GM21576 (cell line): ENCODE measurements around the gene ELOB.

Source experiments
- ATAC-seq: cut with Tn5 transposase; IDR thresholded peaks from one replicate; pipeline ENCODE4 v1.9.1; 2021; ENCODE audit warnings: mild to moderate bottlenecking, moderate library complexity; ENCODE audit not compliant: unreplicated experiment

Gene ELOB

DNA sequence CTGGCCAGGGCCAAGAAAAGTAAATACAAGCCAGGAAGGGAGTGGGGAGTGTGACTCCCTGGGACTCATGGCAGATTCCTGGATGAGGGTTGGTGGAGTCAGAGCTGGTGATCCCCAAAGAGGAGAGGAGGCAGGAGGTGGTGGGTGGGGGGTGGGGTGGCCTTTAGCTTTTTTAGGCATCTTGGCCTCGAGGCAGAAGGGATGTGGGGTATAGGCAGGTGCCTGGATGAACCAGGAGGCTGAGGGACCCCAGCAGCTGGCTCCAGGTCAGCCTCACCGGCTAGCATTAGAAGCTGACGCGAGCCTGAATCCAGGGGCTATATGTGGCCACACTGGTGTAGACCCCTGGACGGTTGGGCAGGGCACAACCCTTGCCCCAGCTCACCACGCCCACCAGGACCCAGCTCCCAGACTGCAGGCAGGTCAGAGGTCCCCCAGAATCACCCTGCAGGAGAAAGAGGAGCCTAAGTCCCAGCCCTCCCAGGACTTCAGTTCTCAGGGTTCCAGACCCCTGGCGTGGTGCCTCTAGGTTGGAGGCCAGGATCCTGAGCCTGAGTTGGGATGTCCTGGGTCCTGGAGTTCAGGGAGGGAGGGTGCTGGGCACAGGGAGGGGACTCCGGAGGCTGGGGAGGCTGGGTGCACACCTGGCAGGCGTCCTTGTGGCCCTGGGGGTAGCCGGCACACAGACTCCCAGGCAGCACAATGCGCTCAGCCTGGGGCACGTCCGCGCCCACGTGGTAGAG is 7.4 kb upstream of the ELOB start:
- no peak for ATAC-seq

DNA sequence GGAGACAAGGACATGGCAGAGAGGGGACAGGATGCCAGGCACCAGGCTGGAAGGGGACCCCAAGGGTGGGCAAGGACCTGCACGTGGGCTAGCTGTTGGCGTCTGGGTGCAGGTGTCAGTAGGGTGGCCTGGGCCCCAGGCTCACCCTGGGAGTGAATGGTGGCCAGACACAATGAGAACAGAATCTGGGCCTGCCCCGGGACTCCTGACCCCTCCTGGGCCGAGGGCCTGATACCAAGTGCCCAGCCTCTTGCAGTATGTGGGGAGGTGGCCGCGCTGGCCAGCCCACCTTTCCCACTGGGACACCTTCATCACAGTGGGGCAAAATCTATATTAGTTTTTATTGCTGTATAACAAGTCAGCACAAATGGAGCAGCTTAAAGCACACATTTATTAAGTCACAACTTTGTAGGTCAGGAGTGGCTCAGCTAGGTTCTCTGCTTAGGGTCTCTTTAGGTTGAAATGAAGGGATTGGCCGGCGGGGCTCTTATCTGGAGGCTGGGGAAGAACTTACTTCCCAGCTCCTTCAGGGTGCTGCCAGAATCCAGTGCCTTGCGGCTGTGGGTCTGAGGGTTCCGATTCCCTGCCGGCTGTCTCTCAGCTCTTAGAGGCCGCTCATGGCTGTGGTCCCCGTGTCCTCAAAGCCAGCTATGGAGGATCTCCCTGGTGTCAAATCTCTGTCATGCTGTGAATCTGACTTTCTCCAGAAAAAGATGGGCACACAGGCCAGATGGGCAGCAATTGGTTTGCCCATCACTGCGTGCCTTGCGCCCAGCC is 6.7 kb upstream of the ELOB start:
- ATAC-seq, result no peak

DNA sequence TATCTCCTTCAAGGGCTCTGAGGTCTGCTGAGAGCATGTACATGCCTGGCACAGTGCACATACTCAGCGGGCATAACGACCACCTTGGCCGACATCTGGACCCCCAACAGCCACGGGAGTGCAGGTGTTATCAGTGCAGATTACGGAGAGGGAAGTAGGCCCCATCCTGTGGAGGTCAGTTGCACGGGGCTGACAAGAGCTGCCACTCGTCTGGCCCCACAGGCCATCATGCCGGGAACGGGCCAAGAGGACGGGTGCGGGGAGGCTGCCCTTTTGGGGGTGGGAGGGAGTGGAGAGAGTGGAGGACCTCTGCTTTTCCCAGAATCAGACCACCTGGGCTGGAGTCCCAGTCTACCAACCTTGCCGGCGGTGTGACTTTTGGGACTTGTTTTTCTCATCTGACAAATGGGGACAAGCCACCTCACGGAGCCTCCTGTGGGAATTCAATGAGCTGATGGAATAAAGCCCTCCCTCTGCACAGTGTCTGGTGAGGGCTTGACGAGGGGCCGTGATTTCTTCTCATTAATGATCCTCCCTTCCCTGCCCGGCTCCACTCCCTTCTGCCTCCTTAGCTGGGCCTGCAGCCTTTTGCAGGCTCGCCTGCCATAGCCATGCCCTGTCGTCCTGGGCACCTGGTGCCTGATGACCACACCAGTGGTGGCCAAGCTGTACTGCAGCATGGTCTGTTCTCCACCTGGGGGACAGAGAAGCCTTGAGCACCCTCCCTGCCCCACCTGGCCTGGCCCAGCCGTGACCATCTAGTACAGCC is 5.7 kb upstream of the ELOB start:
- no peak for ATAC-seq

DNA sequence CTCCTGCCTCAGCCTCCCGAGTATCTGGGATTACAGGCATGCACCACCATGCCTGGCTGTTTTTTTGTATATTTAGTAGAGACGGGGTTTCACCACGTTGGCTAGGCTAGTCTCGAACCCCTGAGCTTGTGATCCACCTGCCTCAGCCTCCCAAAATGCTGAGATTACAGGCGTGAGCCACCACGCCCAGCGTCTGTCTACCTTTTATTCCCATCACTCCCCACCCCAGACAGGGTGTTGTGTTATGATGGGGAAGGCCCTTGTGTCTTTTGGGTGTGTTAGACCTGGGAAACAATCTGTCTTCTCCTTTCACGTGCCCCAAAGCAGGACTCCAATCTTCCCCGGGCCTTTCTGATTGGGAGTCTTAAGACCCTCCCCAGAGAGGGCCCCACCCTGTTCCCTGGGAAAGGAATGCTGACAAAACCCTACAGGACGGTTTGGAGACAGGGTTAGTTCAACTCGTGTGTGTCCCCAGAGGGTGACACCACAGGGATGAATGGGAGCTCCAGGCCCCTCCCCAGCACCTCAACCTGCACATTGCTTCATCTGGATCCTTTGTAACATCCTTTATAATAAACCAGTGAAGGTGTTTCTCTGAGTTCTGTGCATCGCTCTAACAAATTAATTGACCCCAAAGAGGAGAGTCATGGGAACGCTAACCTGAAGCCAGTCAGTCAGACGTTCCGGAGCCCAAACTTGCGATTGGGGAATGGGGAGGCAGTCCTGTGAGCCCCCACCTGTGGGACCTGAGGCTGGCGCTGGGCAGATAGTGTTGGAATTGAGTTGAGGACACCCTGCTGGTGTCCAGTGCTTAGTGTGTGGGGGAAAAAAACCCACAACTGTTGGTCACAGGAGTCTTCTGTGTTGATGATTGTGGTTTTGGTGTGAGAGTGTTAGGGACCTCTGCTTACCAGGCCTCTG is 3.2 kb upstream of the ELOB start:
- ATAC-seq, result no peak

DNA sequence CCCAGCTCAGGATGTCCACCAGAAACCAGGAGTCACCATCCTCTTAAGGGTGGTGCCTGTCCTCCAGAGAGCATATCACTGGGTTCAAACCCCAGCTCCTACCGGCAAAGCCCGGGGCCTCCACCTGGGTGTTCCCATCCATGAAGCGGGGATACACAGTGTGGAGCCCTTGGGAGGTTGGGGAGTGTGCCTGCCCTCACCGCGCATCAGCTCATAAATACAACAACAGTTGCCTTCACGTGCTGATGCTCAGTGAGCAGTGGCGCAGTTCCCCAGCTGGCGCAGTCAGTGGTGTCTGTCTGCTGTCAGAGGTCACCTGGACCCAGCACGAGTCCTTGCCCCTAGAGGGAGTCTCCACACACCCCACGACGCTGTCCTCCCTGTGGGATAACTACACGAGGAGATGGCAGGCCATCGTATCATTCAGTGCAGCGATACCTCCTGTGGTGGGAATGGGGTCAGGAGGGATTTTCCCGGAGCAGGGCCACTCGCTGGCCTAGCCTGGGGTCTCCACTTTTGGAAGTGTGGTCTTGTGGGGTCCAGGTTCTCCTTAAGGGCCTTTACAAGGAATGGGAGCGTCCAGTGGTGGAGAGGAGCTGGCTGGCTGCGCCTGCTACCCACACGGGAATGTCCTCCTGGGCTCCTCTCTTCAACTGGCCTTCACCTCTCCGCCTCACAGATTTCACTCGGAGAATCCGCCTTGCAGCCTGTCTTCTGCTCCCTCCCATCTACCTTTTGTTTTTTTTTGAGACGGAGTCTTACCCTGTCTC is 2.3 kb upstream of the ELOB start:
- ATAC-seq, result no peak

DNA sequence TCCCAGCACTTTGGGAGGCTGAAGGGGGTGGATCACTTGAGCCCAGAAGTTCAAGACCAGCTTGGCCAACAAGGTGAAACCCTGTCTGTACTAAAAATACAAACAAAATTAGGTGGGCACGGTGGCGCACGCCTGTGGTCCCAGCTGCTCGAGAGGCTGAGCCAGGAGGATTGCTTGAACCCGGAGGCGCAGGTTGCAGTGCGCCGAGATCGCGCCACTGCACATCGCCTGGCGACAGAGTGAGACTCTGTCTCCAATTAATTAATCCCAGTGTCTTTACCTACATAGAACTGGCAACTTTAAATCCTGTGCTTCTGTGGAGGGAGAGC is 1.5 kb upstream of the ELOB start:
- no peak for ATAC-seq

DNA sequence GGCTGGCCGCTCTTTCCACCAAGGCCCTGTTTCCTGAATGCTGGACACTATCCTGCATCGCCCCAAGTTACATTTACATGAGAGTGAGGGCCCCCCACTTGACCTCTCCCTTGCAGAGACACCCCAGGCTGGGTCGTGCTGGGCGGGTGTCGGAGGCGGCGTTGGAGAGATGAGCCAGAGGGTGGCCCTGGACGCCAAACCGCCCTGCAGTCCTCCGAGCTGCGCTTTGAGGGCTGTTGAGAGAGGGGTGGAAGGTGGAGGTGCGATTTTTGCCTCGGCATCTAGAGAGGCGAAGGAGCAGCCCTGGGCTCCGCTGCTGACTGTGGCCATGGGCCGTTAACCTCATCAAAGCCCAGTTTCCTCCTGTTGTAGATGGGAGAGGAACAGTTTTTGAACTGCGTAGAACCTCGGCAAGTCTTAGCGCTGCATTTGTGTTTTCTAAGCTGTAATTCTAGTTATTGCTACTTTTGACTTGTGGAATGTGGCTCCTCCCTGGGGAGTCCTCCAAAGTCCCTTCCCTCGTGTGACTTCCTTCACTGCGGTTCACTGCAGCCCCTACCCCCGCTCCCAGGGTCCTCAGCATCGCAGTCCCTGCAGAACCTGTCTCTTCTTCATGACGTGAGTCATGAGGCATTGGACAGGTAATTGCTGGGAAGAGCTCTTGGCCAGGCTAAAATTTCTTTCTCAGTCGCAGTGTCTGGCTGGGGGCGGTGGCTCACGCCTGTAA is 986 bp upstream of the ELOB start:
- peak; percentile 4 for ATAC-seq

DNA sequence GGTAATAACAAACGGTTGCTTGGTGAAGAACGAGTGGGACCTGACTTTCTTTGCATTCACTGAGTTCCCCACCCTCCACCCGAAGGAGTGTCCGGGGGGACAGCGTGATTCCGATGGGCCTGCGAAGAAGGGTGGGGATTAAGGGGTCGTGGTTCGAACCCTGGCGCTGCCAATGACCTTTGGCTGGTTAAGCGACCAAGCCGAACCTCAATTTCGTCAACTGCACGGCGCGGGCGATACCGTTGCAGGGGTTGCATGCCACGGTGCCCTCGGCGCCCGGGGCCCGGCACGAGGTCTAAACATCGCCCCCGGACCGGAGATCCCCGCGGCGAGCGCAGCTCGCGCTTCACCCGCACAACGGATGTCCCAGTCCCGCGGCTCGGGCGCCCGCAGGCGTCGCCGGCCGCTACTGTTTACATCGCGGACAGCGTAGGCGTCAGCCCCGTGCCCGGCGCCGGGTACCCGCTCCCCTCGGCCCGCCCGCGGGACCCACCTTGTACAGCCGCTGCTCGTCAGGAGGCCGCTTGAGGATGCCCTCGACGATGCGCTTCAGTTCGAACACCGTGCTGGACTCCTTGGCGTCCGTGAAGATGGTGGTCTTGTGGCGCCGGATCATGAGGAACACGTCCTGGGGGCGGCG is 460 bp downstream of the ELOB start:
- ATAC-seq, result peak; percentile 13

DNA sequence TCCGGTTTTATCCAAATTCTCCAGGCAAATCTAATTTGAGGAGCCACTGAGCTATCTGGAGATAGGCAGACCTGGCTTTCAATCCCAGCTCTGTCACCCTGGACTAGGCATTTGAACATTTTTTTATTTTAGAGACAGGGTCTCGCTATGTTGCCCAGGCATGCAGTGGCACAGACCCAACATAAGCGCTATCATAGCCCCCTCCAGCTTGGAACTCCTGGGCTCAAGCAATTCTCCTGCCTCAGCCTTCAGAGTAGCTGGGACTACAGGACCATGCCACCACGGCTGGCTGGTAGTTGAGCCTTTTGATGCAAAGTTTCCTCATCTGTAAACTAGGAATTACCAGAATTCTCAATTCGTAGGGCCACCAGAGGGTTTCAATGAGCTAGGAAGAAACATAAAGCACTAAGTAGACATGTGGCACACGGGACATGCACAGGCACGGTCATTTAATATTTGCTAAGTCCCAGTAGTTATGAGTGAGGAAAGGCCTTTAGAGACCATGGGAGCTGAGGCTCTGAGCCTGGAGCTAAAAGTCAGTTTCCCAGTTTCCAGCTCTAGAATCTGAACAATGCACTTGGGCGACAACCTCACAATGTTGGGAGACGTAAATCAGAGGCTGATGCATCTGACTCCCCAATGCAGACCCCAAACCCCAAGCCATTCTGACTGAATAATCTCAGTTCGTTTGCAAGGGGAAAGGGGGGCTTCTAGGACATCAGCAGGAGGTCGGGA is 1.1 kb downstream of the ELOB start:
- ATAC-seq, result no peak

DNA sequence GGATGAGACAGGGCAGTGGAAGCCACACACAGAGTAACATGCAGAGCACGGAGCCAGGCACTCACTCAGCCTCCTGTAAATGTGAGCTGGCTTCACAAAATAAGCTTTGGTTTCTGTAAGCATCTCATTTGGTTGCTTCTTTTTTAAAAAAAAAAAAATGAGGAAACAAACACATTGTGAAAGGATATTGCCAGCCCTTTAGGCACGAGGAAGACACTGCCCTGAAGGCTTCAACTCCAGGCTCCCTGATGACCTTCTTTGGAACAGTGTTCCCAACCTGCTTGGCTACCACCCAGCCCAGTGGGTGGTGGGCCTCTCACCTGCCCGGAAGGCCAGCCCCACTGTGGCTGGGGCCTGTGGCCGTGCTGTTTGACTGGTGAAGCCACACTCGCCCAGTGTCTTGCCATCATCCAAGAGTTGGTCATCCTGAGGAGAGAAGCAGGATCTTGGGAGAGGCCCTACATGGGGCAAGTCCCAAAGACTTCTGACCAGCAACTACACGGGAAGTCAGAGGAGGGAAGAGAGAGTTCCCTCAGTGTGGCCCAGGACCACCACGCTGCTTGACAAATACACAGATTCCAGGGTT is 1.9 kb downstream of the ELOB start:
- ATAC-seq, result no peak

DNA sequence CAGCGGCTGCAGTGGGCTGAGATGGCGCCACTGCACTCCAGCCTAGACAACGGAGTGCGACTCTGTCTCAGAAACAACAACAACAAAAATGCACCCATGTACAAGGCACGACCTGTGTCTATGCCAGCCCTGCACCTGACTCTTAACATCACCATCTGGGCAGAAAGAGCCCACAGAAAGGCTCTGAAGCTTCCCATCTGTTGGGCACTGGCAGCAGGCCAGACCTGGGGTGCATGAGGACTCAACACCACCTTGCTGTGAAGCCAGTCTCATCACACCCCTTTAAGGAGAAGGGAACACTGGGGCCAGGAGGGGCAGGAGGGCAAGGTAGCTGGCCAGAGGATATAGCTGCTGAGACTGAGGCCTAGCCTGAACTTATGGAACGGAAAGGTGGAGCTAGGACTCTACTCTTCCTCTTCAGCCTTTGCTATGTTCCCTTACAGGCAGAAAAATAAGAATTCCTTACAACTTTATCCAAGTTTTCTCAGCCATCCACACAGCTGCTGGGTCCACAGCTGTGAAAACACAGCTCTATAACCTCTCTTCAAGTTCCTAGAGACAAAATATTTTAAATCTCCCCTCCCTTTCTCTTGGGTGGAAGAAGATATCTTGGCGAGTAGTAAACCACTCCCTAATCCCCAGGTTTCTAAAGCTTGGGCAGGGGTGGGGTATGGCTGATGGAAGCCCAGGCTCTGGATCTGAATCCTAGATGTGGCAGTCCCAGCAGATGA is 2.8 kb downstream of the ELOB start:
- no peak for ATAC-seq

DNA sequence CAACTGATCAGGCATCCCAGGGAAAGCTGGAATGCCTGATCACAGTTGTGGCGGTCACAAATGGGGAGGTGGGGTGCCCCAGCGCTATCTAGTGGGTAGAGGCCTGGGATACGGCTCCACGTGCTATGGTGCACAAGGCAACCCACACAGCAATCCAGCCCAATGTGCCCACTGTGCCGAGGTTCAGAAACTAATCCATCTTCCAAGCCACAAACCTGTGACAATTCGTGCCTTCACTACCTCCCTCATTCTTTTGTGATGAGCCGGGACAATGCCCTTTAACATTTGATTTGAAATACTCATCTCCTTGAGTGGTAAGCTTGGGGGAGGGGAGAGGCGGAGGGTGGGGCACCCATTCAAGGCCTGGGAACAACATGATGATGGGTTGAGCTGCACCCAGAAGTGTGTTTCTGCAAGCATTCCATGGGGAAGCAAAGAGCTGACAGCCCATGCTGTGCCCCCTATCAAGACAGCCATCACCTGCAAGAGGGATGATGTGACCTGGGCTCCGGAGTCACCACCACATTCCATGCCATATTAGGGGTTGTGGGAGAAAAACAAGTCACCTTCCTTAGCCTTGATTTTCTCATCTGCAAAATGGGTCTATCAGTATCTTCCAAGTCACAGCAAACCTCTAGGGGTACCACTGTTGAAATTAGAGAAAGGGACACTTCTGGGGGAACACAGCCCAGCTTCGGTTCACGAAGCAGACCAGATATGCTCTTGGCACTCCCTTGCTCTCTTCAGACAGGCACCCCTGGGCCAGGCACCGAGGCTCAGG is 3.7 kb downstream of the ELOB start:
- ATAC-seq, result no peak

DNA sequence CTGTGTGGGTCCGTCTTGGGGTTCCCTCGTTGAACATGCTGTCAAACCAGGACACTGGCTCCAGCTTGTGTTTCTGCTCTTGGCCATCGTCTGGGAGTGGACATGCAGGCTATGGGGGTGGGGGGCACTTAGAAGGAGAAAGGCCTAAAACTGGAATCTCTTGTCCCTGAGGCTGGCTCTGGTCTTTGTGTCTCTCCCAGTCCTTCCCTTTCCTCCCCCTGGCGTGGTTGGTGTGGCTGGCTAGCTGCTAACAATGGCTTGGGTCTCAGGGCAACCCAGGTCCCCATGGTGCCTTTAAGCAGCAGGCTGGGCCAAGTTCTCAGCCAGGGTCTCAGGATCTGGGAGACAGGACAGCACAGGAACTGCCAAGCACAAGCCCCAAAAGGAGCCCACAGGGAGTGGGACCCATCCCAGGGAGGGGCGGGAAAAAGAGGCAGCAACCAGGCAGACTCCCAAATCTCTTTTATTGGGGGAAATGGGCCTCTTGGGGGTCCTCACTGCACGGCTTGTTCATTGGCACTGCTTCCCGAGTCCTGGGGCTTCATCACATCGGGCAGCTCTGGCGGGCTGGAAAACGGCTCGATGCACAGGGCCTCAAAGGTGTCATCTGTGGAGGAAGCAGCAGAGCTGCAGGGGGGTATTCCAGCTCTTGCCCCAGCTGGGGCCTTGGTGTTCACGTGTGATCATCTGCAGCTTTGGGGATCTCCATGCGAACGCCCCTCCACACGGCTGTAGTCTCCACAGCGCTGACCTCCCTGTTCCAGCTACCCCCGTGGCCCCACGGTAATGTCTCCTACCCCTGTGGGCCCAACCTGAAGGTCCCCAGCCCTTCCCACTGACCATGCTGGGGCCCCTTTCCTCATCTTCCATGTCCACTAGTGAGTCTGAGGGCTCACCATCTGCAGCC is 5.3 kb downstream of the ELOB start:
- ATAC-seq, result no peak

DNA sequence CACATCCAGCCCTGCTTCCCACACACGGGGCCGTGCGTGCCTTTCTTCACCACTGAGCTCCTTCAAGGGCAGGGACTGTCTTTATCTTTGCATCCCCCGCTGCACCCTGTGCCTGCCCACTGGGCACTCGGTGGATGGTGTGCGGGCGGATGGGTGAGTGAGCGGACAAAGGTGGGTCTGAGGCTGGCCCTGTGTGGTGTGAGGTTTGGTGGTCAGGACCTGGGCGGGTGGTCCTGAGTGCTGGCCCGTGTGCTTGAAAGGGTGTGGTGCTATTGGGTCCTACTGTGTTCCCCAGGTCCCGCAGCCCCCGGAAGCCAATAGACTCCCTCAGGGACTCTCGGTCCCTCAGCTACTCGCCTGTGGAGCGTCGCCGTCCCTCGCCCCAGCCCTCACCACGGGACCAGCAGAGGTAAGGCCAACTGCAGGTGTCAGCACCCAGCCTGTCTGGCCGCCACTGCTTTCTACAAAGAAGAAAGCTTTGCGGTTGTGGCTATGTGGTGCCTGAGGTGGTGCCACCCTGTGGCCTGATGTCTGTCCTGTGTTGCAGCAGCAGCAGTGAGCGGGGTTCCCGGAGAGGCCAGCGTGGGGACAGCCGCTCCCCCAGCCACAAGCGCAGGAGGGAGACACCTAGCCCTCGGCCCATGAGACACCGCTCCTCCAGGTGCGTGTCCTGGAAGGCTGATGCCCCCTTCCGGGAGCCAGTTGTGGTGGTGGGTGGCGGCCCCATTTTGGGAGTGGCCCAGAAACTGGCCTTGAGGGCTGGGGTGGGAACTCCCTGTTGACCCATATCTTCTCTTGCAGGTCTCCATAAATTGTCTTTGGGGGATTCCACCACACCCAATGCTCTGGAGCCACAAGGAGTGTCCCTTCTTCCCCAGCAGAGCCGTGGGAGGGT is 6.8 kb downstream of the ELOB start:
- ATAC-seq, result no peak
